ENCODE results near the gene NDUFB7.
"Not testable (repeated sequence)": the region's sequence is repeated elsewhere in the genome, so short reads cannot be mapped to it uniquely, and the experiment has no call there.

NDUFB7 gene

DNA sequence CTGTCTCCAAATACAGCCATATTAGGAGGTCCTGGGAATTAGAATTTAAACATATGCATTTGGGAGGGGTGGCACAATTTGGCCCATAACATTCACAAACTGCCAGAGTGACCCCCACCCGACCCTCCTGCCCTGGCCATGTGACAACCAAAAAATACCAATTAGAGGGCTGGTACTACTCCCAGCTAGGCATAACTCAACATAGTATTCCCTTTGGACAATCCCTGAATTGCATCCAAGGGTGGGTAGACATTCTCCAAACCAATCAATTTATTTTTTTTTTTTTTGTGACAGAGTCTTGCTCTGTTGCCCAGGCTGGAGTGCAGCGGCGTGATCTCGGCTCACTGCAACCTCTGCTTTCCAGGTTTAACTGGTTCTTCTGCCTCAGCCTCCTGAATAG lies 40.8 kb upstream of the NDUFB7 start:
- Histone ChIP-seq H3K27me3 (no peaks in the 10 kb centered on the region), H3K27ac (no peak overlapping the region), H3K4me3 (no peak overlapping the region), H3K36me3 (no peaks in the 10 kb centered on the region), H3K4me1 (no peaks in the 10 kb centered on the region), H3K9me3 (no peaks in the 10 kb centered on the region)
- TF ChIP-seq, protein P1, sequence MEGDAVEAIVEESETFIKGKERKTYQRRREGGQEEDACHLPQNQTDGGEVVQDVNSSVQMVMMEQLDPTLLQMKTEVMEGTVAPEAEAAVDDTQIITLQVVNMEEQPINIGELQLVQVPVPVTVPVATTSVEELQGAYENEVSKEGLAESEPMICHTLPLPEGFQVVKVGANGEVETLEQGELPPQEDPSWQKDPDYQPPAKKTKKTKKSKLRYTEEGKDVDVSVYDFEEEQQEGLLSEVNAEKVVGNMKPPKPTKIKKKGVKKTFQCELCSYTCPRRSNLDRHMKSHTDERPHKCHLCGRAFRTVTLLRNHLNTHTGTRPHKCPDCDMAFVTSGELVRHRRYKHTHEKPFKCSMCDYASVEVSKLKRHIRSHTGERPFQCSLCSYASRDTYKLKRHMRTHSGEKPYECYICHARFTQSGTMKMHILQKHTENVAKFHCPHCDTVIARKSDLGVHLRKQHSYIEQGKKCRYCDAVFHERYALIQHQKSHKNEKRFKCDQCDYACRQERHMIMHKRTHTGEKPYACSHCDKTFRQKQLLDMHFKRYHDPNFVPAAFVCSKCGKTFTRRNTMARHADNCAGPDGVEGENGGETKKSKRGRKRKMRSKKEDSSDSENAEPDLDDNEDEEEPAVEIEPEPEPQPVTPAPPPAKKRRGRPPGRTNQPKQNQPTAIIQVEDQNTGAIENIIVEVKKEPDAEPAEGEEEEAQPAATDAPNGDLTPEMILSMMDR (IDR thresholded peaks at IDR 0.05) = no peak
- intact Hi-C loops (cut with DNase I; ENCODE audit: low total_unique reads) = no loop called here
- DNase-seq = no peak

DNA sequence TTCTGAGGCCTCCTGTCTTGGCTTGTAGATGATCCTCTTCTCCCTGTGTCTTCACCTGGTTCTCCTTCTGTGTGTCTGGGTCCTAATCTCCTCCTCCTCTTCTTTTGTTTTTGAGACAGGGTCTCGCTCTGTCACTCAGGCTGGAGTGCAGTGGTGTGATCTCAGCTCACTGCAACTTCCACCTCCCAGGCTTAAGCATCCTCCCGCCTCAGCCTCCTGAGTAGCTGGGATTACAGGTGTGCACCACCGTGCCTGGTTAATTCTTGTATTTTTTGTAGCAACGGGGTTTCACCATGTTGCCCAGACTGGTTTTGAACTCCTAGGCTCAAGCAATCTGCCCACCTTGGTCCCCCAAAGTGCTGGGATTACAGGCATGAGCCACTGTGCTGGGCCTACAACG lies 40.4 kb upstream of the NDUFB7 start:
- H3K4me3 ChIP-seq; intact Hi-C loops (cut with DNase I; ENCODE audit: low total_unique reads); DNase-seq: not testable (repeated sequence)

DNA sequence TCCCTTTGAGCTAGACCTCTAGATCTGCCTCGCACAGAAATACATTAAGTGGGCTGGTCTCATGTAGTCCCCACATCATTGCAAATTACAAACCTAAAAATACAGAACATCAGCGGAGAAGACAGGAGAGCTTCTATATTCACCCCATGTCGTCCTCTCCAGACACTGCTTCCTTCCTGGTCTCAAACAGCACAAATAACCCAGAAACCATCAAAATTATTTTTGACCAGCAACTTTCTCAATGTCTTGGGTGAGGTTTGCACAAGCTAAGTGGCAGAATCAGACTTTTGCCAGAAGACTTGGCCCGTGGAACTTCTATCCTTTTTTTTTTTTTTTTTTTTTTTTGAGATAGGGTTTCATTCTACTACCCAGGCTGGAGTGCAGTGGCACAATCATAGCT lies 39.2 kb upstream of the NDUFB7 start:
- intact Hi-C loops (cut with DNase I; ENCODE audit: low total_unique reads) = no loop called here
- no peak overlapping the region for H3K4me3 ChIP-seq
- no peaks in the 10 kb centered on the region for H3K9me3 ChIP-seq
- no peaks in the 10 kb centered on the region for H3K27me3 ChIP-seq
- no peak overlapping the region for H3K27ac ChIP-seq
- H3K4me1 ChIP-seq = no peaks in the 10 kb centered on the region
- TF ChIP-seq, protein P1 (IDR thresholded peaks at IDR 0.05) = no peak
- no peaks in the 10 kb centered on the region for H3K36me3 ChIP-seq
- no peak for DNase-seq

More for the DNA sequence above, 40.4 kb upstream of the NDUFB7 start:
- not testable (repeated sequence) for H3K27ac ChIP-seq, H3K9me3 ChIP-seq, H3K4me1 ChIP-seq, H3K27me3 ChIP-seq, H3K36me3 ChIP-seq

DNA sequence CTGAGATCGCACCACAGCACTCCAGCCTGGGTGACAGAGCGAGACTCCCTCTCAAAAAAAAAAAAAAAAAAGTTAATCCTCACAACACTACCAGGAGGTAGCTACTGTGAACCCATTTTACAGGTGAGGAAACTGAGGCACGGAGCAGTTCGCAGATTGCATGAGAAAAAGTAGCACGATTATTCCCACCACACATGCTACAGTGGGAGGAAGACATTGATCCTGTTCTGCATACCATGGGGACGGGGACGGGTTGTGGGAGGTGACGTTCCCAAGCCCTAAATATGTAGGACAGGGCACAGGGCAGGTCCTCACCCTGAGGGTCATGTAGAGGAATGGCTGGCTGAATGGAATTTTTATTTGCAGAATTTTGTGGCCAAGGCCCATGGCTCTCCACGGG lies 34.8 kb upstream of the NDUFB7 start:
- TF ChIP-seq, protein P1 (IDR thresholded peaks at IDR 0.05) = no peak
- no peaks in the 10 kb centered on the region for H3K4me1 ChIP-seq
- intact Hi-C loops (cut with DNase I; ENCODE audit: low total_unique reads) = no loop called here
- DNase-seq = no peak
- H3K4me3 ChIP-seq = no peak overlapping the region
- no peaks in the 10 kb centered on the region for H3K36me3 ChIP-seq
- no peaks in the 10 kb centered on the region for H3K27me3 ChIP-seq
- peaks cover 0 to 4% (median 0%) of the 10 kb centered on the region in 3 donors for H3K9me3 ChIP-seq
- H3K27ac ChIP-seq = no peak overlapping the region

DNA sequence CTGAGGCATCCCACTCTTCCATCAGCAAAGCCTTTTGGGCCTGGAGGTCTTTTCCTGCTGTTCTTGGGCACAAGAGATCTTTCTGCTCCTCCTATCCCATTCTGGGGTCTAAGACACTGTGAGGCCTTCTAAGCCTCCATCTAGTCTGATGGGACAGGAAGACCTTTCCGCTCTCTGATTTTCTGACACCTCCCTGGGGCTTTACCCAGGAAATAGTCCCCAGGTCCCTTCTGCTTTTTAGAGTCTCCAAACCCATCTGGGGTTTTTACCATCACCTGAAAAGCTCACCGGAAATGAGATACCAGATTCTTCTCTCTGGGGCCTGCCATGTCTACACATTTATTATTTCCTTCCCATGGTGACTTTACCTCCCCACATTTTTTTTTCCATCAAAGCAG lies 32.1 kb upstream of the NDUFB7 start:
- TF ChIP-seq, protein P1 (IDR thresholded peaks at IDR 0.05) = no peak
- no peak for DNase-seq
- peaks cover 0 to 3% of the 10 kb centered on the region in 2 donors for H3K27me3 ChIP-seq
- intact Hi-C loops (cut with DNase I; ENCODE audit: low total_unique reads) = no loop called here
- H3K27ac ChIP-seq = no peak overlapping the region
- H3K36me3 ChIP-seq = no peaks in the 10 kb centered on the region
- H3K9me3 ChIP-seq = peaks cover 0 to 4% (median 0%) of the 10 kb centered on the region in 3 donors
- H3K4me3 ChIP-seq = no peak overlapping the region
- no peaks in the 10 kb centered on the region for H3K4me1 ChIP-seq

DNA sequence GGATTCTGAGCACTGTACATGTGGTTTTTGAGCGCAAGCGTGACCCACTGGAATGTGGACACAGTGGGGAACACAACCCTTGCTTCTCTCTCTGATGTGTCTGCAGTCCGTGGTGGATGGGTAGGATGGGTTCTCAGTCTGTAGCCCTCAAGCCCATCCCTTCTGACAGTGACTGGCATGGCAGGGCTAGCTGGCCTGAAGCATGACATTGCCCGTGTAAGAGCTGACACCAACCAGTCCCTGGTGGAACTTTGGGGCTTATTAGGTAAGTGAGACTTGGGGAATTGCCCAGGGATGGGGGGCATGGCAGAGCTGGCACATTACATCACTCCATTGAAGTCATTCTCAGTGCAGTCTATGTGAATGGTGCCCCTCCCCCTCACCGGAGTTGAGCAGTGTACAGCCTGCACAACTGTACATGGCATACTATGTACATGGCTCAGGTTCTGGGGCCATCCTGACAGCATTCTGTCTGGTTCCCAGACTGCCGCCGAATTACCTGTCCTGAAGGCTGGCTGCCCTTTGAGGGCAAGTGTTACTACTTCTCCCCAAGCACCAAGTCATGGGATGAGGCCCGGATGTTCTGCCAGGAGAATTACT lies 27.8 kb upstream of the NDUFB7 start:
- peaks cover 0 to 4% (median 0%) of the 10 kb centered on the region in 3 donors for H3K9me3 ChIP-seq
- peaks cover 0 to 6% of the 10 kb centered on the region in 2 donors for H3K27me3 ChIP-seq
- intact Hi-C loops (cut with DNase I; ENCODE audit: low total_unique reads) = no loop called here
- no peak overlapping the region for H3K4me3 ChIP-seq
- H3K36me3 ChIP-seq = no peaks in the 10 kb centered on the region
- TF ChIP-seq, protein P1 (IDR thresholded peaks at IDR 0.05) = no peak
- no peaks in the 10 kb centered on the region for H3K4me1 ChIP-seq
- no peak for DNase-seq
- no peak overlapping the region for H3K27ac ChIP-seq

Measured in tibial artery (tissue), 4 donors.